NCI-H2196 (cell line): ENCODE measurements around the gene FAR1.
"Not testable (repeated sequence)": the region's sequence is repeated elsewhere in the genome, so short reads cannot be mapped to it uniquely, and the experiment has no call there.

ENCODE experiments used
- DNase-seq: peaks from one replicate; lab custom pipeline; 2025; ENCODE audit not compliant: unreplicated experiment; lab: John Stamatoyannopoulos, UW

Gene FAR1, protein sequence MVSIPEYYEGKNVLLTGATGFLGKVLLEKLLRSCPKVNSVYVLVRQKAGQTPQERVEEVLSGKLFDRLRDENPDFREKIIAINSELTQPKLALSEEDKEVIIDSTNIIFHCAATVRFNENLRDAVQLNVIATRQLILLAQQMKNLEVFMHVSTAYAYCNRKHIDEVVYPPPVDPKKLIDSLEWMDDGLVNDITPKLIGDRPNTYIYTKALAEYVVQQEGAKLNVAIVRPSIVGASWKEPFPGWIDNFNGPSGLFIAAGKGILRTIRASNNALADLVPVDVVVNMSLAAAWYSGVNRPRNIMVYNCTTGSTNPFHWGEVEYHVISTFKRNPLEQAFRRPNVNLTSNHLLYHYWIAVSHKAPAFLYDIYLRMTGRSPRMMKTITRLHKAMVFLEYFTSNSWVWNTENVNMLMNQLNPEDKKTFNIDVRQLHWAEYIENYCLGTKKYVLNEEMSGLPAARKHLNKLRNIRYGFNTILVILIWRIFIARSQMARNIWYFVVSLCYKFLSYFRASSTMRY

DNA sequence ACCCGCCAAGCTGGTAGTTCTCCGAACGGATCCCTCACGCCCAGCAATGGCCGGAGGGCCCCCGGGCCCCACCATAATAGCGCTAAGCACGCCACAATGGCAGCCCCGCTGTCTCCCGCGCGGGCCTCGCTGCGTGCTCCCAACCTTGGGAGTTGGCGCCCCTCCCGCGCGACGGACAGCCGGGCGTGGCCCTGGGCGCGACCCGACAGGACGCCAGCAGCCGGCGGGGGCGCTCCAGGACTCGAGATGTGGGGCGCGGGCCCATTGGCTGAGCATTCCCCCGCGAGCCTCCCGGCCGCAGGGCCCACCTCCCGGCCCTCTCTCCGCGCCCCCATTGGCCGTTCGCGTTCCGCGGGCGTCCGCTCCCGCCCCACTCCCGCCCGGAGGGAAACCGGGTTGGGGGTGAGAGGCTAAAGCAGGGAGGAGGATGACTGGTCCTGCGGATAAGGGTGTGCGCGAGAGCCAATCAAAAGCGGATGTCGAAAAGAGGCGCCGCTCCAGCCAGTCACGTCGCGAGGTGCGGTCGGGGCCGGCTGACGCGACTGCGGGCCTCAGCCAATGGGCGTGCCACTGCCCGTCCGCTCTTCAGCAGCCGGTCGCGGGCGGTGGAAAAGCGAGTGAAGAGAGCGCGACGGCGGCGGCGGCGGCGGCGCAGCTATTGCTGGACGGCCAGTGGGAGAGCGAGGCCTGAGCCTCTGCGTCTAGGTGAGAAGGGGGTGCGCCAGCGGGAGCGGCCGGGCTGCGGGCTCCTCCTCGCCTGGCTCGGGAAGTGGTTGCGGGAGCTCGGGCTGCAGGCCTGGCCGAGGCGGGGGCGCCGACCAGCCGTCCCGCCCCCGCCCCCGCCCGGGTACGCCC, at the start of gene FAR1:
Gene FAR1 (plus strand): TSS at position 567 of the 855 bp plus-strand sequence. CDS start 26,098 bp downstream, outside the sequence.
- DNase-seq: peak; percentile 99

- no peak for DNase-seq
Observed at GRCh38 chr11:13620063-13620462, 48.4 kb upstream of the FAR1 start.

DNA sequence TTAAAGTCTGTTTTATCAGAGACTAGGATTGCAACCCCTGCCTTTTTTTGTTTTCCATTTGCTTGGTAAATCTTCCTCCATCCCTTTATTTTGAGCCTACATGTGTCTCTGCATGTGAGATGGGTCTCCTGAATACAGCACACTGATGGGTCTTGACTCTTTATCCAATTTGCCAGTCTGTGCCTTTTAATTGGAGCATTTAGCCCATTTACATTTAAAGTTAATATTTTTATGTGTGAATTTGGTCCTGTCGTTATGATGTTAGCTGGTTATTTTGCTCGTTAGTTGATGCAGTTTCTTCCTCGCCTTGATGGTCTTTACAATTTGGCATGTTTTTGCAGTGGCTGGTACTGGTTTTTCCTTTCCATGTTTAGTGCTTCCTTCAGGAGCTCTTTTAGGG, 41.6 kb upstream of the FAR1 start:
- not testable (repeated sequence) for DNase-seq

DNA sequence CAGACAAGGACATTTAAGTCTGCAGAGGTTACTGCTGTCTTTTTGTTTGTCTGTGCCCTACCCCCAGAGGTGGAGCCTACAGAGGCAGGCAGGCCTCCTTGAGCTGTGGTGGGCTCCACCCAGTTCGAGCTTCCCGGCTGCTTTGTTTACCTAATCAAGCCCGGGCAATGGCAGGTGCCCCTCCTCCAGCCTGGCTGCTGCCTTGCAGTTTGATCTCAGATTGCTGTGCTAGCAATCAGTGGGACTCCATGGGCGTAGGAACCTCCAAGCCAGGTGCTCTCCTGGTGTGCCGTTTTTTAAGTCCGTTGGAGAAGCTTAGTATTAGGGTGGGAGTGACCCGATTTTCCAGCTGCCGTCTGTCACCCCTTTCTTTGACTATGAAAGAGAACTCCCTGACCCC, 39.8 kb upstream of the FAR1 start:
- not testable (repeated sequence) for DNase-seq

DNA sequence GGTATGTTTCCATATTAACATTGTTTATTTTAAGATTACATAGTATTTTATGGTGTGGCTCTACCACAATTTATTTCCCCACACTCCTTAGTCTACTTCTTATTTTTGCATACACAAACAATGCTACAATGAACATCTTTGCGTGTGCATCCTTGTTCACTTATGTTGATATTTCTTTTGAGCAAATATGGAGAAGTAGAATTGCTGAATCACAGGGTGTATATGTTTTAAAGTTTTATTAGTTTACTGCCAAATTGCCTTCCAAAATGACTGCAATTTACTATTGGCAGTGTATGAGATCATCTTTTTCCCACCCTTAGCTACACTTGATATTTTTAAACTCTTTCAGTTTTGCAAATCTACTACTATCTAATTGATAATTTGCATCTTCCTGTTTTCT, 38.7 kb upstream of the FAR1 start:
- no peak for DNase-seq

DNA sequence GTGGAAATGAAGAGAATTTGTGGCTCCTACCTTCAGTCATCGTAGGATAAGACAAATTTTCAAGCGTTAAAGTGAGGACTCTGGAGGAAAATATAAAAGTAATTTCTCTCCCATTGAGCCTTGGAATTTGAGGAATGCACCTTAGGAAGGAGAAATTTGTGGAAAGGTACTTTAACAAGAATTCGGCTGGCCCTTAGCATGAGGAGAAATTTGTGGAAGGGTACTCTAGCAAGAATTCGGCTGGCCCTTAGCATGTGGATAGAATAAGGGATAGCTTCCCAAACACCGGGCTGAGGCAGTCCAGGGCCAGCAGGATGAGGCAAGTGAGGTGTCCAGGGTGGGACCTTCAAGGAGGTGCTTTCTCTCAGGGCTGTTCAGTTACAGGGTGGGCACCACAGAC, 33.2 kb upstream of the FAR1 start:
- no peak for DNase-seq

GRCh38 chr11:13635804-13636203, 32.7 kb upstream of the FAR1 start:
- no peak for DNase-seq

- DNase-seq: no peak
Observed at GRCh38 chr11:13637125-13638069, 31.1 kb upstream of the FAR1 start.

GRCh38 chr11:13638422-13638821, 30.0 kb upstream of the FAR1 start:
- no peak for DNase-seq

DNA sequence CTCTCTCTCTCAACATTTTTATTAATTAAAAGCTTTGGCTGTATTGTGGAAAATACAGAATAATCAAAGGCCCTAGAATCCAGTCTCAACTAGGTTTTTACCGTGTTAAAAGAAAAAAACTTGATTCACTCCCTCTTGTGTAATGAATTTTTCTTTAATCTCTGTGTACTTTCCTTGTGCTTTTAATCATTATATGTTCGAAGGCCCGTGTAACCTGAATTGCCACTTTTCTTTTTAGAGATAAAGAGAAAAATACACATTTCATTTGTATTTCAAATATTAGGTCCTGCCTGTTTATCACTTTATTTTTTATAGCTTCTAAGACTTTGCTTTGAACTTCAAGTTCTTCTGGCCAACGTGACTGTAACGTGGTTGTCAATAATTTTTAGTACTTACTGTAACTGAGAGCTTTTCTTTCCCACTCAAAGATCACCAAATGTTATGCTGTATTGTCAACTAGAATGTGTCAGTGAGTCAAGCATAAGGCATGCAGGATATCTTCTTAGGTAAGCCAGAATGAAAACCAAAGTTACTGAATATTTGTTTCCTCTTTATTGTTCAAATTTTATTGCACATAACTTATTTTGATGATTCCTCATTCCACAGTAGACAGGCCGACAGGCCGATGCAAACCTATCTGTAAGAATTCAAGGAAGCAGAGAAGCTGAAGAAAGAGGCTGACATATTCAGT, 23.3 kb upstream of the FAR1 start:
- DNase-seq: no peak

DNA sequence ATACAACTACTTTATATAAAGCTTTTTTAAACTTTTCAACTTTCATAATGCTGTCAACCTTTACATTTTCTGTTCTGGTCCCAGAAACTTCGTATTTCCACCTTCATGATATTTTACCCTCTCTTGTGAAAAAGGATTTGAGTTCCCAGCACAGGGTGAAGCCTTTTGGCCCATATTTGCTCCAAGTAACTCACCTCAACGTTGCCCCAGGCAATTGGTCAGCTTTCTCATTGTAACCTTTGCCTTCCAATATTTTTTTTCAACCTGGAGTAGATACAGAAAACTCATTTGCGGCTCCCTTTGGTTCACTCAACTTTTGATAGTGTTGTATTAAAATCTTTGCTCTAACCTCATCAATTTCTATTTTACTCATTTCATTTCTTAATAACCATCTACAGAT, 21.1 kb upstream of the FAR1 start:
- no peak for DNase-seq

DNA sequence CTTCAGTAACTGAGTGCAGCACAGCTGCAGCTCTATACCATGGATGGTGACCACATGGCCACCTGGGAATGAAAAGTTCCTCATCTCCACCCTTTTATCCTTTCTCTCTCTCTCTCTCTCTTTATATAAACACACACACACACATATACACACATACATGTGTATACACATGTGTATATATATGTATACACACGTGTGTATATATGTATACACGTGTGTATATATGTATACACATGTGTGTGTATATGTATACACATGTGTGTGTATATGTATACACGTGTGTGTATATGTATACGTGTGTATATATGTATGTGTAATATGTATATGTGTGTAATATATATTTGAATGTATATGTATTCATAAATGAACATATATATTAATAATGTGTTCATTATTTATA, 18.8 kb upstream of the FAR1 start:
- no peak for DNase-seq

GRCh38 chr11:13651515-13651914, 17.0 kb upstream of the FAR1 start:
- not testable (repeated sequence) for DNase-seq

DNA sequence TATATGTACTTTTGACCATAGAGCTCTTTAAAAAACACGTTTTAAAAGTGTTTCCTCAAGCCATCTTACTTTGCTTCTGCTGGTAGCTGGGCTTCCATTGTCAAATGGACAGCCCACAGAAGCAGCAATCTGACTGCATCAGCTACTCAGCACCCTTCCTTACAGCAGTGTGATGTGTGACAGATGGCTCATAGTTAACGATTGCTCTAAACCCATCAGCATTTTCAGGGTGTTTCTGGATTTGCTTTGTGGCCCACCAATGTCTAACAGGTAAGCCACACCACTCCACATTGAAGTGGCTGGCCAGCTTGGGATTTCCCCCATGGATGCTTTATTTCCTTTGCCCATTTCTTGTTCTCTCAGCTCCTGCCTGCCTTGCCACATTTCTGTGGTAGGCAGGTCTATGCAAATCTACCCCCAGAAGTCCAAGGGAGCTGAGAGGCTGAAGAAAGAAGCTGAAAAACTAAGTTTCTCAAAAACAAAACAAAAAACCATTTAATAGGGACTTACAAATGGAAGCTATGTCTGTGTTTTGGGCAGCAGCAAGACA, 7.3 kb upstream of the FAR1 start:
- DNase-seq: no peak

DNA sequence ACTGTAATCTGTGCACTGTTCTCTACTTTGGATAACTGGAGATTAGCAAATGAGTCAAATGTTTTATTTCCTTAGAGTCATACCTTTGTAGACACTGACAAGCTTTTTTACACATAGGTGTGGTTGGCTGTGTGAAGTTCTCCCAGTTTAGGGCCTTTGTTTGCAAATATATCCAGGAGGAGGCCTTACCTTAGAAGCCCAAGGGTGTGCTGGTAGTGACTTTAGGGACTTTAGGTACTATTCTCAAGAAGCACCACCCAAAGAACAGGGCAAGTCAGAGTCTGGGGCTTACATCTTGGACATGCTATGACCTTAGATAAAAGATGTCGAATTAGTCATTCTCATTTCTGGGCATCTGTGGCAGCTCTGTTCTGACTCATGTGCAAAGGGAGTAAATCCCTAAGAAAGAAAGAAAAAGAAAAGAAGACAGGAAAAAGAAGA, 4.8 kb upstream of the FAR1 start:
- no peak for DNase-seq

- DNase-seq: no peak
Observed at GRCh38 chr11:13664351-13664750, 4.1 kb upstream of the FAR1 start.

DNA sequence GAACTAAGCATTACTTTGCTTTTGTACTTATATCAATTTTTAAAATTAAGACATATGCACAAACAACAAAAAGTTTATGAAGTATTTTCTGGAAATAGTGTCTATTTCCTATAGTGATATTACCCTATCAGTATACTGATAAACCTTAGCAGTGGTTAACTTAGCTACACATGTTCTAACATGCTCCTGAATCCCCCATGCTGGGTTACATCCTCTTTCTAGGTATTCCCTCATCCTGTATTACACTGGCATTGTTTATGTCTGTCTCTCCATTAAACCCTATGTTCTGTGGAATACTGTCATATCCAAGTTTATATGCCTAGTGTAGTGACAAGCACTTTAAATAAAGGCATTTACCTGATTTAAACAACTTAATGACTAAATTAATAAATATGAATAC, 1.8 kb upstream of the FAR1 start:
- no peak for DNase-seq

DNA sequence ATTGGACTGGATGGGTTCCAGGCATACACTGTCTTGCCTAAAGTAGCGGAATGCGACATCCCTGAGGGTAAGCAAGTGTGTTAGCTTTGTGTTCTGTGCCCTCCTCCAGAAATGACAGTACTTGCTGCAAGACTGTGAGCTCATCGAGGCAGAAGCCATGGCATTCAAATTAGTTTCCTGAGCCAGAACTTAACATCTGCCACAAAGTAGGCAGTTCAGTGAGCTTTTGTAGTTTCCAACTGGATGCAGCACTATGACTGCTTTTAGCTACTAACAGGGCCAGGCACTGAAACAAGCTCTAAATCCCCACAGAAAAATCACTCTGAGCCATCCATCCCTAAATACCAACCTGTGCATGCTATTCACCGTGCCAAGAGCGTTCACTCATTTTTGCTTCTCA, 1.2 kb upstream of the FAR1 start:
- no peak for DNase-seq

DNA sequence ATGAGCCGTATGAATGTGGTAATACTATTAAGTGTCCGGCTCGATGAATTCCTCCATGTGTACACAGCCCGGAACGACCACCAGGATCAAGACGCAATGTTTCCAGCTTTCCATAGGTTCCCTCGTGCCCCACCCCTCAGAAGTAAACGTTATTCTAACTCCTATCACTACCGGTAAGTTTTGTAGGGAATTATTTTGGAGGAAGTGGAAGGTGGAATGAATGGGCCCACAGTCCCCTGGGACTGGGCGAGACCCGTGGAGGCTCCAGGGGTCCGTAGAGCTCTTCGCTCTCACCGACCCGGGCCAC, 720 bp upstream of the FAR1 start:
- DNase-seq: no peak

GRCh38 chr11:13668957-13669521, 571 bp downstream of the FAR1 start:
- DNase-seq: peak; percentile 7
